ENCODE results near the gene CNTNAP5.

- TF ChIP-seq CTCF (IDR thresholded peaks at IDR 0.05), result no peak
- TF ChIP-seq EZH2phosphoT487 (IDR thresholded peaks at IDR 0.05), result no peak
These were observed 645.1 kb downstream of the CNTNAP5 start for GRCh38 chr2:124670187-124670586.
